Measurements from ENCODE around the gene TFRC. TPM values are rescaled to one million over a fixed set of nuclear protein-coding genes. Genes with fewer than 3 reads are reported as not detected.
"Not testable (repeated sequence)": the region's sequence is repeated elsewhere in the genome, so short reads cannot be mapped to it uniquely, and the experiment has no call there.

Gene TFRC
- polyA plus RNA-seq, 1 donor: 58.9 TPM

- no peak for DNase-seq (ENCODE audit: low read depth)
These were observed 672 bp downstream of the TFRC start for GRCh38 chr3:196081002-196081833.

- not testable (repeated sequence) for DNase-seq (ENCODE audit: low read depth)
These were observed 1.6 kb downstream of the TFRC start for GRCh38 chr3:196080101-196080846.

- DNase-seq (ENCODE audit: low read depth): no peak
These were observed 2.2 kb downstream of the TFRC start for GRCh38 chr3:196079682-196080081.

GRCh38 chr3:196075013-196075412, 6.9 kb downstream of the TFRC start:
- DNase-seq (ENCODE audit: low read depth): no peak

- DNase-seq (ENCODE audit: low read depth): no peak
These were observed 8.6 kb downstream of the TFRC start for GRCh38 chr3:196073255-196073753.

GRCh38 chr3:196072313-196072712, 9.6 kb downstream of the TFRC start:
- no peak for DNase-seq (ENCODE audit: low read depth)

- not testable (repeated sequence) for DNase-seq (ENCODE audit: low read depth)
These were observed 13.1 kb downstream of the TFRC start for GRCh38 chr3:196068812-196069211.

GRCh38 chr3:196067439-196067838, 14.5 kb downstream of the TFRC start:
- DNase-seq (ENCODE audit: low read depth): no peak

- no peak for DNase-seq (ENCODE audit: low read depth)
These were observed 17.9 kb downstream of the TFRC start for GRCh38 chr3:196063971-196064370.

GRCh38 chr3:196063456-196063855, 18.4 kb downstream of the TFRC start:
- DNase-seq (ENCODE audit: low read depth): no peak

- no peak for DNase-seq (ENCODE audit: low read depth)
These were observed 18.8 kb downstream of the TFRC start for GRCh38 chr3:196063049-196063448.

- no peak for DNase-seq (ENCODE audit: low read depth)
These were observed 21.1 kb downstream of the TFRC start for GRCh38 chr3:196060834-196061233.

- DNase-seq (ENCODE audit: low read depth): no peak
These were observed 24.0 kb downstream of the TFRC start for GRCh38 chr3:196057760-196058331.

GRCh38 chr3:196056371-196056770, 25.5 kb downstream of the TFRC start:
- not testable (repeated sequence) for DNase-seq (ENCODE audit: low read depth)

- DNase-seq (ENCODE audit: low read depth): no peak
These were observed 26.1 kb downstream of the TFRC start for GRCh38 chr3:196055683-196056270.

- DNase-seq (ENCODE audit: low read depth): no peak
These were observed 26.6 kb downstream of the TFRC start for GRCh38 chr3:196055240-196055639.

GRCh38 chr3:196054661-196055060, 27.2 kb downstream of the TFRC start:
- no peak for DNase-seq (ENCODE audit: low read depth)

GRCh38 chr3:196053487-196053886, 28.4 kb downstream of the TFRC start:
- no peak for DNase-seq (ENCODE audit: low read depth)

GRCh38 chr3:196051282-196052076, 30.4 kb downstream of the TFRC start:
- no peak for DNase-seq (ENCODE audit: low read depth)

GRCh38 chr3:196050597-196050996, 31.3 kb downstream of the TFRC start:
- no peak for DNase-seq (ENCODE audit: low read depth)

- DNase-seq (ENCODE audit: low read depth): no peak
These were observed 32.2 kb downstream of the TFRC start for GRCh38 chr3:196049653-196050052.

All from forelimb muscle (tissue), 1 donor.